ENCODE measurements around the gene OAS2.
A peak's percentile ranks its signal among the peaks of the same experiment; 100 is the strongest.
"Not testable (repeated sequence)": the region's sequence is repeated elsewhere in the genome, so short reads cannot be mapped to it uniquely, and the experiment has no call there.

OAS2 gene

GRCh38 chr12:112986291-112986800, 8.0 kb downstream of the OAS2 start:
- DNase-seq: no peak

- DNase-seq: no peak
Measured at GRCh38 chr12:112987561-112987960, 9.2 kb downstream of the OAS2 start.

GRCh38 chr12:112988224-112988623, 9.9 kb downstream of the OAS2 start:
- DNase-seq: peak; percentile 42

GRCh38 chr12:112988823-112989385, 10.6 kb downstream of the OAS2 start:
- not testable (repeated sequence) for DNase-seq

GRCh38 chr12:112989806-112990205, 11.5 kb downstream of the OAS2 start:
- no peak for DNase-seq

GRCh38 chr12:112992541-112993398, 14.5 kb downstream of the OAS2 start:
- DNase-seq: peak; percentile 90

- DNase-seq: no peak
Measured at GRCh38 chr12:112995008-112995407, 16.7 kb downstream of the OAS2 start.

- DNase-seq: no peak
Measured at GRCh38 chr12:112996501-112996900, 18.2 kb downstream of the OAS2 start.

- no peak for DNase-seq
Measured at GRCh38 chr12:112997506-112997905, 19.2 kb downstream of the OAS2 start.

- no peak for DNase-seq
Measured at GRCh38 chr12:112998987-112999767, 20.9 kb downstream of the OAS2 start.

GRCh38 chr12:113000433-113000832, 22.1 kb downstream of the OAS2 start:
- no peak for DNase-seq

- DNase-seq: peak; percentile 4
Measured at GRCh38 chr12:113002155-113002554, 23.8 kb downstream of the OAS2 start.

GRCh38 chr12:113002676-113003075, 24.4 kb downstream of the OAS2 start:
- no peak for DNase-seq

- DNase-seq: no peak
Measured at GRCh38 chr12:113003636-113004035, 25.3 kb downstream of the OAS2 start.

GRCh38 chr12:113005762-113006161, 27.4 kb downstream of the OAS2 start:
- peak; percentile 40 for DNase-seq

- DNase-seq: no peak
Measured at GRCh38 chr12:113006206-113006605, 27.9 kb downstream of the OAS2 start.

GRCh38 chr12:113006641-113007040, 28.3 kb downstream of the OAS2 start:
- DNase-seq: no peak

GRCh38 chr12:113007166-113007565, 28.8 kb downstream of the OAS2 start:
- no peak for DNase-seq

- no peak for DNase-seq
Measured at GRCh38 chr12:113010701-113011100, 32.4 kb downstream of the OAS2 start.

- DNase-seq: no peak
Measured at GRCh38 chr12:113014565-113014964, 36.2 kb downstream of the OAS2 start.

- DNase-seq: no peak
Measured at GRCh38 chr12:113016796-113017195, 38.5 kb downstream of the OAS2 start.

GRCh38 chr12:113019025-113019424, 40.7 kb downstream of the OAS2 start:
- no peak for DNase-seq

- no peak for DNase-seq
Measured at GRCh38 chr12:113021500-113021899, 43.2 kb downstream of the OAS2 start.

Measured in OCI-M1 (cell line).